Ishikawa (cell line): ENCODE measurements around the gene PTPDC1.

Experiments
- CEBPB ChIP-seq: IDR thresholded peaks from 2 replicates; pipeline ENCODE4 v1.6.1; 2012
- CREB1 ChIP-seq: IDR thresholded peaks from 2 replicates; pipeline ENCODE4 v1.6.1; 2012; ENCODE audit warnings: low read depth
- EGR1 ChIP-seq: IDR thresholded peaks from 2 replicates; pipeline ENCODE4 v1.6.1; 2012
- EP300 ChIP-seq: IDR thresholded peaks from 2 replicates; pipeline ENCODE4 v1.6.1; 2012; ENCODE audit warnings: borderline replicate concordance
- FOXM1 ChIP-seq: IDR thresholded peaks from 2 replicates; pipeline ENCODE4 v1.6.1; 2012; ENCODE audit warnings: low read depth, borderline replicate concordance
- MAX ChIP-seq: IDR thresholded peaks from 2 replicates; pipeline ENCODE4 v1.6.1; 2012
- NFIC ChIP-seq: IDR thresholded peaks from 2 replicates; pipeline ENCODE4 v1.6.1; 2012
- RAD21 ChIP-seq: IDR thresholded peaks from 2 replicates; pipeline ENCODE4 v1.6.1; 2012; ENCODE audit warnings: low read depth
- REST ChIP-seq: IDR thresholded peaks from 2 replicates; pipeline ENCODE4 v1.6.1; 2012; ENCODE audit warnings: low read depth, mild to moderate bottlenecking
- TAF1 ChIP-seq: IDR thresholded peaks from 2 replicates; pipeline ENCODE4 v1.6.1; 2012; ENCODE audit warnings: low read depth, mild to moderate bottlenecking
- TCF12 ChIP-seq: IDR thresholded peaks from 2 replicates; pipeline ENCODE4 v1.6.1; 2012; ENCODE audit warnings: low read depth
- TEAD4 ChIP-seq: IDR thresholded peaks from 2 replicates; pipeline ENCODE4 v1.6.1; 2012
- USF1 ChIP-seq: IDR thresholded peaks from 2 replicates; pipeline ENCODE4 v1.6.1; 2012
- YY1 ChIP-seq: IDR thresholded peaks from 2 replicates; pipeline ENCODE4 v1.6.1; 2012; ENCODE audit warnings: low read depth
- ZBTB7A ChIP-seq: IDR thresholded peaks from 2 replicates; pipeline ENCODE4 v1.6.1; 2012; ENCODE audit warnings: low read depth

PTPDC1 gene

GRCh38 chr9:94150890-94151650 is 66.8 kb downstream of the PTPDC1 start:
- no peak for TF ChIP-seq ZBTB7A
- no peak for TF ChIP-seq CREB1
- TF ChIP-seq YY1, result no peak
- TF ChIP-seq TAF1, result no peak
- TF ChIP-seq CEBPB, result no peak
- no peak for TF ChIP-seq REST
- TF ChIP-seq EGR1, result no peak
- TF ChIP-seq FOXM1, result no peak

GRCh38 chr9:94153905-94154304 is 69.6 kb downstream of the PTPDC1 start:
- TF ChIP-seq NFIC (no peak), RAD21 (no peak), EGR1 (no peak), TCF12 (no peak), TEAD4 (no peak), CREB1 (no peak), MAX (no peak), ZBTB7A (no peak), USF1 (no peak), REST (no peak), CEBPB (no peak), YY1 (no peak), EP300 (no peak), FOXM1 (no peak)

GRCh38 chr9:94156348-94157049 is 72.2 kb downstream of the PTPDC1 start:
- TF ChIP-seq CEBPB, result no peak
- TF ChIP-seq TAF1, result 0 out of 2 replicates have a peak, but pooled peaks have one; percentile 25
- peak; percentile 9; the same call in 1 of the 2 replicates for TF ChIP-seq MAX
- TF ChIP-seq NFIC, result no peak
- TF ChIP-seq RAD21, result no peak
- no peak for TF ChIP-seq TCF12

- TF ChIP-seq RAD21, result no peak
- no peak for TF ChIP-seq CEBPB
- TF ChIP-seq REST, result no peak
- no peak for TF ChIP-seq CREB1
- no peak for TF ChIP-seq EGR1
- peak; percentile 44; the same call in 1 of the 2 replicates for TF ChIP-seq MAX
- TF ChIP-seq NFIC, result peak; percentile 90
These were observed 73.0 kb downstream of the PTPDC1 start for GRCh38 chr9:94157050-94157801.
